PC-3 (cell line): Measurements from ENCODE around the gene FOXP1. TPM values are rescaled to one million over a fixed set of nuclear protein-coding genes. Genes with fewer than 3 reads are reported as not detected.
A peak's percentile ranks its signal among the peaks of the same experiment; 100 is the strongest.

ENCODE experiments used
- ATAC-seq: fragments of 200-7000 bp; cut with Tn5 transposase; 2 replicates; pipeline ENCODE4 v1.9.1; 2020; ENCODE audit warnings: mild to moderate bottlenecking, moderate library complexity
- BruUV-seq: library from RNA; stranded (reverse); fragments of 400-500 nt; replicated peaks from 2 replicates; lab custom pipeline; 2021; lab: Mats Ljungman, UMichigan
- CTCF ChIA-PET: fragments of 300-600 bp; sonication (Branson Sonifier 250); formaldehyde crosslinking; loops from one replicate; lab custom pipeline; 2022; ENCODE audit warnings: antibody characterized with exemption; lab: Charles Lee
- POLR2A ChIA-PET: fragments of 300-600 bp; sonication (Branson Sonifier 250); formaldehyde crosslinking; loops from one replicate; lab custom pipeline; 2022; ENCODE audit warnings: antibody characterized with exemption; ENCODE audit not compliant: unreplicated experiment; lab: Charles Lee
- DNase-seq: peaks from one replicate; pipeline ENCODE4 v3.0.0-alpha.2; 2015
- H2AFZ ChIP-seq: fragments of 300-600 bp; sonication (generic); 2 replicates; pipeline ENCODE4 v1.6.0; 2016; ENCODE audit warnings: antibody characterized with exemption, low read length
- H3F3A ChIP-seq: fragments of 300-600 bp; sonication (generic); one replicate; pipeline ENCODE4 v1.6.0; 2017; ENCODE audit warnings: antibody characterized with exemption, low read length, control low read depth, mild to moderate bottlenecking; ENCODE audit not compliant: unreplicated experiment
- H3K27ac ChIP-seq: fragments of 300-600 bp; sonication (generic); 2 replicates; pipeline ENCODE4 v1.5.1; 2016; ENCODE audit warnings: mild to moderate bottlenecking, low read length
- H3K27me3 ChIP-seq: fragments of 300-600 bp; sonication (generic); 2 replicates; pipeline ENCODE4 v1.6.1; 2016; ENCODE audit warnings: low read length, mixed read lengths
- H3K36me3 ChIP-seq: fragments of 300-600 bp; sonication (generic); 2 replicates; pipeline ENCODE4 v1.6.1; 2016; ENCODE audit warnings: low read depth, mixed run types, low read length, mixed read lengths
- H3K4me1 ChIP-seq: fragments of 300-600 bp; sonication (generic); 2 replicates; pipeline ENCODE4 v1.5.1; 2016; ENCODE audit warnings: low read length; ENCODE audit not compliant: insufficient read depth
- H3K4me2 ChIP-seq: fragments of 300-600 bp; sonication (generic); 2 replicates; pipeline ENCODE4 v1.6.0; 2016; ENCODE audit warnings: low read length
- H3K4me3 ChIP-seq: fragments of 300-600 bp; sonication (generic); 2 replicates; pipeline ENCODE4 v1.5.1; 2016; ENCODE audit warnings: mild to moderate bottlenecking, low read length, mixed read lengths
- H3K79me2 ChIP-seq: fragments of 300-600 bp; sonication (generic); 2 replicates; pipeline ENCODE4 v1.6.1; 2017; ENCODE audit warnings: low read length, mixed read lengths
- H3K9ac ChIP-seq: fragments of 300-600 bp; sonication (generic); 2 replicates; pipeline ENCODE4 v1.6.0; 2016; ENCODE audit warnings: mild to moderate bottlenecking, low read length
- H3K9me2 ChIP-seq: fragments of 300-600 bp; sonication (generic); replicated peaks from 2 replicates; pipeline ENCODE4 v1.6.1; 2016; ENCODE audit warnings: mixed run types, low read length, mixed read lengths
- H3K9me3 ChIP-seq: fragments of 300-600 bp; sonication (generic); 2 replicates; pipeline ENCODE4 v1.6.1; 2016; ENCODE audit warnings: low read length, mixed read lengths
- H4K20me1 ChIP-seq: fragments of 300-600 bp; sonication (generic); 2 replicates; pipeline ENCODE4 v1.6.1; 2016; ENCODE audit warnings: low read length, mixed read lengths
- EZH2 ChIP-seq: fragments of 300-600 bp; sonication (generic); IDR thresholded peaks from one replicate; pipeline ENCODE4 v1.6.1; 2017; ENCODE audit warnings: antibody characterized with exemption, mild to moderate bottlenecking, low read length; ENCODE audit not compliant: unreplicated experiment
- EZH2phosphoT487 ChIP-seq: fragments of 300-600 bp; sonication (generic); IDR thresholded peaks from 2 replicates; pipeline ENCODE4 v1.6.1; 2018; ENCODE audit warnings: mild to moderate bottlenecking, antibody characterized with exemption, low read length, borderline replicate concordance
- intact Hi-C: fragments of 100-400 bp; cut with micrococcal nuclease; formaldehyde crosslinking; loops from 2 replicates; pipeline ENCODE4 v1.9.0; 2023
- total RNA-seq: library from RNA; depleted of rRNA; stranded (reverse); fragments of >200 nt; gene quantifications from 2 replicates; pipeline ENCODE4 v1.2.3, GENCODE V29; 2014
- TF ChIP-seq, protein P1 (sequence below): fragments of 300-600 bp; sonication (generic); conservative IDR thresholded peaks from 2 replicates; pipeline ENCODE4 v1.5.1; 2017; ENCODE audit warnings: antibody characterized with exemption, low read depth, mild to moderate bottlenecking, low read length

FOXP1 gene
- total RNA-seq, 1 experiment from 2014 or later = 35.3 TPM

- Histone ChIP-seq H3K36me3 (no peaks in the 10 kb centered on the region), H3K4me2 (peak overlapping the region; percentile 53), H3K79me2 (no peaks in the 10 kb centered on the region), H3K27ac (no peak overlapping the region), H2AFZ (no peak overlapping the region), H3F3A (no peaks in the 10 kb centered on the region), H3K4me3 (0 out of 2 replicates have a peak overlapping the region, but pooled peaks have one; percentile 16), H3K9me2 (no peaks in the 10 kb centered on the region), H3K9ac (no peak overlapping the region), H3K4me1 (peaks cover 11% of the 10 kb centered on the region), H4K20me1 (no peaks in the 10 kb centered on the region), H3K9me3 (no peaks in the 10 kb centered on the region), H3K27me3 (no peaks in the 10 kb centered on the region)
- DNase-seq = no peak
- CTCF ChIA-PET = no interaction called here
- no TSS peak for BruUV-seq
- no peak for TF ChIP-seq EZH2
- TF ChIP-seq, protein P1, sequence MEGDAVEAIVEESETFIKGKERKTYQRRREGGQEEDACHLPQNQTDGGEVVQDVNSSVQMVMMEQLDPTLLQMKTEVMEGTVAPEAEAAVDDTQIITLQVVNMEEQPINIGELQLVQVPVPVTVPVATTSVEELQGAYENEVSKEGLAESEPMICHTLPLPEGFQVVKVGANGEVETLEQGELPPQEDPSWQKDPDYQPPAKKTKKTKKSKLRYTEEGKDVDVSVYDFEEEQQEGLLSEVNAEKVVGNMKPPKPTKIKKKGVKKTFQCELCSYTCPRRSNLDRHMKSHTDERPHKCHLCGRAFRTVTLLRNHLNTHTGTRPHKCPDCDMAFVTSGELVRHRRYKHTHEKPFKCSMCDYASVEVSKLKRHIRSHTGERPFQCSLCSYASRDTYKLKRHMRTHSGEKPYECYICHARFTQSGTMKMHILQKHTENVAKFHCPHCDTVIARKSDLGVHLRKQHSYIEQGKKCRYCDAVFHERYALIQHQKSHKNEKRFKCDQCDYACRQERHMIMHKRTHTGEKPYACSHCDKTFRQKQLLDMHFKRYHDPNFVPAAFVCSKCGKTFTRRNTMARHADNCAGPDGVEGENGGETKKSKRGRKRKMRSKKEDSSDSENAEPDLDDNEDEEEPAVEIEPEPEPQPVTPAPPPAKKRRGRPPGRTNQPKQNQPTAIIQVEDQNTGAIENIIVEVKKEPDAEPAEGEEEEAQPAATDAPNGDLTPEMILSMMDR = no peak
- ATAC-seq = no peak
- POLR2A ChIA-PET = interaction anchor here (1.2 kb wide), 1 partner anchor 182 kb away, joined by 4 read pairs; no protein-coding TSS in a partner anchor
- intact Hi-C loops = no loop called here
Measured at GRCh38 chr3:71244153-71244825, 339.2 kb downstream of the FOXP1 start.

GRCh38 chr3:71243229-71243628 is 340.3 kb downstream of the FOXP1 start:
- POLR2A ChIA-PET = no interaction called here
- Histone ChIP-seq H3K9me3 (no peaks in the 10 kb centered on the region), H3K27ac (no peak overlapping the region), H3K9me2 (no peaks in the 10 kb centered on the region), H3F3A (no peaks in the 10 kb centered on the region), H3K4me1 (peaks cover 11% of the 10 kb centered on the region), H3K9ac (no peak overlapping the region), H3K4me3 (no peak overlapping the region), H3K36me3 (no peaks in the 10 kb centered on the region), H2AFZ (no peak overlapping the region), H3K79me2 (no peaks in the 10 kb centered on the region), H3K27me3 (no peaks in the 10 kb centered on the region), H4K20me1 (no peaks in the 10 kb centered on the region), H3K4me2 (no peak overlapping the region)
- TF ChIP-seq, protein P1 = no peak
- no peak for TF ChIP-seq EZH2
- no peak for TF ChIP-seq EZH2phosphoT487
- intact Hi-C loops = no loop called here
- BruUV-seq = no TSS peak
- CTCF ChIA-PET = no interaction called here
- no peak for DNase-seq
- no peak for ATAC-seq

DNA sequence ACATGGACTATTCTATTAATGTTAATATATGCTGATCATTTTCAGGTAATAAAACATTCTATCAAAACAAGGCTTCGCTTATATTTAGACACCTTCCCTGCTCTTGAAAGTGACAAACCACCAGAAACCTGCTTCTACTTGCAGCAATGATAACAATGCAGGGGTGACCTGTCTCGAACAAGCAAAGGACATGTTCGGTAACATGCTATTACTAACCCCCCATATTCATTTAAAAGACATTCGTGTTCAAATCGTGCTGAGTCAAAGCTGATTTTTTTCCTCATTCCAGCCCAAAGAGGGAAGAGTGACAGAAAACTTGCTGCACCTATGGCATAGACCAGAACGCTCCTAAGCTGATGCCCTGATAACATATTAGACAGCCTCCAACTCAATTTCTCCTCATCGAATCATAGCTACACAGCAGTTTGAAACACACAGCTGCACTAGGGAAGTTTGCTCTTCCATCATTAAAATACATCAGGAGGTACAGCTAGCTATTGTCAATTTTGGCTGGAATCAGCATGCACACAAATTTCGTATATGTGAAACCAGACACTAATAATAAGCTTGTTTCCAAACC is 341.5 kb downstream of the FOXP1 start:
- no peaks in the 10 kb centered on the region for H4K20me1 ChIP-seq
- H3K9ac ChIP-seq = no peak overlapping the region
- H3K4me3 ChIP-seq = no peak overlapping the region
- H3K4me2 ChIP-seq = no peak overlapping the region
- BruUV-seq = no TSS peak
- no peak for TF ChIP-seq EZH2phosphoT487
- TF ChIP-seq, protein P1 = no peak
- TF ChIP-seq EZH2 = no peak
- H3K9me2 ChIP-seq = no peaks in the 10 kb centered on the region
- CTCF ChIA-PET = no interaction called here
- H2AFZ ChIP-seq = no peak overlapping the region
- H3K27ac ChIP-seq = no peak overlapping the region
- H3K9me3 ChIP-seq = no peaks in the 10 kb centered on the region
- H3K4me1 ChIP-seq = peaks cover 11% of the 10 kb centered on the region
- intact Hi-C loops = no loop called here
- POLR2A ChIA-PET = no interaction called here
- DNase-seq (no peak), ATAC-seq (no peak)
- no peaks in the 10 kb centered on the region for H3K79me2 ChIP-seq
- H3K36me3 ChIP-seq = no peaks in the 10 kb centered on the region
- no peaks in the 10 kb centered on the region for H3F3A ChIP-seq
- H3K27me3 ChIP-seq = no peaks in the 10 kb centered on the region
